ENCODE measurements around the gene SIN3B.

- TF ChIP-seq, protein P1, sequence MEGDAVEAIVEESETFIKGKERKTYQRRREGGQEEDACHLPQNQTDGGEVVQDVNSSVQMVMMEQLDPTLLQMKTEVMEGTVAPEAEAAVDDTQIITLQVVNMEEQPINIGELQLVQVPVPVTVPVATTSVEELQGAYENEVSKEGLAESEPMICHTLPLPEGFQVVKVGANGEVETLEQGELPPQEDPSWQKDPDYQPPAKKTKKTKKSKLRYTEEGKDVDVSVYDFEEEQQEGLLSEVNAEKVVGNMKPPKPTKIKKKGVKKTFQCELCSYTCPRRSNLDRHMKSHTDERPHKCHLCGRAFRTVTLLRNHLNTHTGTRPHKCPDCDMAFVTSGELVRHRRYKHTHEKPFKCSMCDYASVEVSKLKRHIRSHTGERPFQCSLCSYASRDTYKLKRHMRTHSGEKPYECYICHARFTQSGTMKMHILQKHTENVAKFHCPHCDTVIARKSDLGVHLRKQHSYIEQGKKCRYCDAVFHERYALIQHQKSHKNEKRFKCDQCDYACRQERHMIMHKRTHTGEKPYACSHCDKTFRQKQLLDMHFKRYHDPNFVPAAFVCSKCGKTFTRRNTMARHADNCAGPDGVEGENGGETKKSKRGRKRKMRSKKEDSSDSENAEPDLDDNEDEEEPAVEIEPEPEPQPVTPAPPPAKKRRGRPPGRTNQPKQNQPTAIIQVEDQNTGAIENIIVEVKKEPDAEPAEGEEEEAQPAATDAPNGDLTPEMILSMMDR (IDR thresholded peaks at IDR 0.05) = no peak
- TF ChIP-seq EZH2 (IDR thresholded peaks at IDR 0.05; ENCODE audit: borderline replicate concordance, insufficient read depth, low read depth, low read length, poor library complexity, severe bottlenecking) = no peak
These were observed 6.5 kb upstream of the SIN3B start for GRCh38 chr19:16822648-16823047.

Measured in B cell (primary cell).